ENCODE measurements around the gene ZSWIM5.

The ZSWIM5 gene

GRCh38 chr1:45026446-45026845 lies 180.0 kb downstream of the ZSWIM5 start:
- DNase-seq (ENCODE audit: low read depth): no peak

- no peak for DNase-seq (ENCODE audit: low read depth)
Measured at GRCh38 chr1:45023663-45024062, 182.7 kb downstream of the ZSWIM5 start.

- DNase-seq (ENCODE audit: low read depth): peak; percentile 47
Measured at GRCh38 chr1:45018599-45019230, 187.7 kb downstream of the ZSWIM5 start.

GRCh38 chr1:45016767-45017166 lies 189.6 kb downstream of the ZSWIM5 start:
- DNase-seq (ENCODE audit: low read depth): no peak

- no peak for DNase-seq (ENCODE audit: low read depth)
Measured at GRCh38 chr1:45016090-45016697, 190.2 kb downstream of the ZSWIM5 start.

GRCh38 chr1:45015683-45016082 lies 190.7 kb downstream of the ZSWIM5 start:
- DNase-seq (ENCODE audit: low read depth): no peak

GRCh38 chr1:45014321-45015028 lies 191.9 kb downstream of the ZSWIM5 start:
- peak; percentile 73 for DNase-seq (ENCODE audit: low read depth)

- DNase-seq (ENCODE audit: low read depth): no peak
Measured at GRCh38 chr1:45013551-45014209, 192.7 kb downstream of the ZSWIM5 start.

GRCh38 chr1:45012639-45013278 lies 193.6 kb downstream of the ZSWIM5 start:
- no peak for DNase-seq (ENCODE audit: low read depth)

- DNase-seq (ENCODE audit: low read depth): peak; percentile 85
Measured at GRCh38 chr1:45011837-45012638, 194.4 kb downstream of the ZSWIM5 start, which contains the start of gene UROD. Gene UROD, plus strand, starts transcription at chr1:45012254. Its CDS starts 12 bp downstream, at chr1:45012266.

GRCh38 chr1:45010855-45011811 lies 195.3 kb downstream of the ZSWIM5 start, which contains the start of gene HECTD3:
Gene HECTD3, minus strand, starts transcription at chr1:45011324. Its CDS starts 67 bp downstream, at chr1:45011257.
- peak; percentile 50 for DNase-seq (ENCODE audit: low read depth)

GRCh38 chr1:45009956-45010854 lies 196.2 kb downstream of the ZSWIM5 start:
- no peak for DNase-seq (ENCODE audit: low read depth)

- no peak for DNase-seq (ENCODE audit: low read depth)
Measured at GRCh38 chr1:45009296-45009865, 197.0 kb downstream of the ZSWIM5 start.

GRCh38 chr1:45008516-45008915 lies 197.9 kb downstream of the ZSWIM5 start:
- DNase-seq (ENCODE audit: low read depth): no peak

GRCh38 chr1:45008076-45008475 lies 198.3 kb downstream of the ZSWIM5 start:
- no peak for DNase-seq (ENCODE audit: low read depth)

- DNase-seq (ENCODE audit: low read depth): no peak
Measured at GRCh38 chr1:45007311-45007710, 199.1 kb downstream of the ZSWIM5 start.

- DNase-seq (ENCODE audit: low read depth): no peak
Measured at GRCh38 chr1:45005761-45006160, 200.6 kb downstream of the ZSWIM5 start.

- no peak for DNase-seq (ENCODE audit: low read depth)
Measured at GRCh38 chr1:45004281-45004920, 202.0 kb downstream of the ZSWIM5 start.

Data from T follicular helper cell (primary cell).